ENCODE data around the gene POLQ. TPM values are rescaled to one million over a fixed set of nuclear protein-coding genes. Genes with fewer than 3 reads are reported as not detected.

Gene POLQ
- total RNA-seq, 2 donors from 2014 or later: under 0.01 to 0.66 TPM

GRCh38 chr3:121515313-121515712 is 30.5 kb downstream of the POLQ start:
- TF ChIP-seq POLR2A (IDR thresholded peaks at IDR 0.05): no peak
- Histone ChIP-seq H3K27ac (no peak overlapping the region), H3K4me1 (no peaks in the 10 kb centered on the region), H3K9me3 (no peaks in the 10 kb centered on the region), H3K36me3 (replicated peaks in 1 of 2; ENCODE audit: insufficient read depth in 1 of 2, low read depth in 2 of 2) (no peaks in the 10 kb centered on the region), H3K27me3 (no peaks in the 10 kb centered on the region), H3K4me3 (no peak overlapping the region)
- ATAC-seq (no peak), DNase-seq (no peak)
- WGBS, 2 donors: 50% methylated on average over 2 of the region's 2 CpGs
- intact Hi-C loops (cut with DNase I): no loop called here

GRCh38 chr3:121514496-121514895 is 31.3 kb downstream of the POLQ start:
- ATAC-seq (no peak), DNase-seq (no peak)
- no peak overlapping the region for H3K27ac ChIP-seq
- no peaks in the 10 kb centered on the region for H3K4me1 ChIP-seq
- no peak overlapping the region for H3K4me3 ChIP-seq
- intact Hi-C loops (cut with DNase I): no loop called here
- 98 to 100% methylated on average over 3 of the region's 3 CpGs for whole genome bisulfite sequencing, 2 donors
- no peaks in the 10 kb centered on the region for H3K36me3 ChIP-seq (replicated peaks in 1 of 2; ENCODE audit: insufficient read depth in 1 of 2, low read depth in 2 of 2)
- no peaks in the 10 kb centered on the region for H3K9me3 ChIP-seq
- no peaks in the 10 kb centered on the region for H3K27me3 ChIP-seq
- TF ChIP-seq POLR2A (IDR thresholded peaks at IDR 0.05) (no peak), CTCF (IDR thresholded peaks at IDR 0.05) (no peak)

GRCh38 chr3:121508389-121508788 is 37.4 kb downstream of the POLQ start:
- DNase-seq: no peak
- 47 to 60% methylated on average over 4 of the region's 4 CpGs for WGBS, 2 donors

GRCh38 chr3:121505256-121505655 is 40.5 kb downstream of the POLQ start:
- TF ChIP-seq CTCF (IDR thresholded peaks at IDR 0.05) (no peak), POLR2A (IDR thresholded peaks at IDR 0.05) (no peak)
- H3K4me3 ChIP-seq: no peak overlapping the region
- DNase-seq: no peak
- no peak overlapping the region for H3K27ac ChIP-seq
- no peaks in the 10 kb centered on the region for H3K27me3 ChIP-seq
- H3K4me1 ChIP-seq: no peaks in the 10 kb centered on the region
- intact Hi-C loops (cut with DNase I): no loop called here
- no peaks in the 10 kb centered on the region for H3K9me3 ChIP-seq
- no peaks in the 10 kb centered on the region for H3K36me3 ChIP-seq (replicated peaks in 1 of 2; ENCODE audit: insufficient read depth in 1 of 2, low read depth in 2 of 2)
- no peak for ATAC-seq

More at GRCh38 chr3:121508389-121508788, 37.4 kb downstream of the POLQ start:
- no peaks in the 10 kb centered on the region for H3K27me3 ChIP-seq
- H3K36me3 ChIP-seq (replicated peaks in 1 of 2; ENCODE audit: insufficient read depth in 1 of 2, low read depth in 2 of 2): no peaks in the 10 kb centered on the region
- ATAC-seq: peak; percentile 45
- no peaks in the 10 kb centered on the region for H3K4me1 ChIP-seq
- H3K27ac ChIP-seq: no peak overlapping the region
- no peaks in the 10 kb centered on the region for H3K9me3 ChIP-seq
- H3K4me3 ChIP-seq: no peak overlapping the region
- TF ChIP-seq POLR2A (IDR thresholded peaks at IDR 0.05) (no peak), CTCF (IDR thresholded peaks at IDR 0.05) (no peak)
- intact Hi-C loops (cut with DNase I): no loop called here

- Histone ChIP-seq H3K4me1 (no peaks in the 10 kb centered on the region), H3K27me3 (no peaks in the 10 kb centered on the region), H3K36me3 (replicated peaks in 1 of 2; ENCODE audit: insufficient read depth in 1 of 2, low read depth in 2 of 2) (no peaks in the 10 kb centered on the region), H3K9me3 (no peaks in the 10 kb centered on the region), H3K27ac (no peak overlapping the region), H3K4me3 (no peak overlapping the region)
- ATAC-seq (no peak), DNase-seq (no peak)
- TF ChIP-seq CTCF (IDR thresholded peaks at IDR 0.05): no peak
- no peak for TF ChIP-seq POLR2A (IDR thresholded peaks at IDR 0.05)
- 80 to 91% methylated on average over 2 of the region's 2 CpGs for WGBS, 2 donors
- intact Hi-C loops (cut with DNase I): no loop called here
Measured at GRCh38 chr3:121504618-121505017, 41.2 kb downstream of the POLQ start.
